ENCODE data around the gene IKZF3. TPM values are rescaled to one million over a fixed set of nuclear protein-coding genes. Genes with fewer than 3 reads are reported as not detected.
"Not testable (repeated sequence)": the region's sequence is repeated elsewhere in the genome, so short reads cannot be mapped to it uniquely, and the experiment has no call there.

The IKZF3 gene
- total RNA-seq, 2 donors from 2014 or later, result 0.55 to 1.7 TPM

DNA sequence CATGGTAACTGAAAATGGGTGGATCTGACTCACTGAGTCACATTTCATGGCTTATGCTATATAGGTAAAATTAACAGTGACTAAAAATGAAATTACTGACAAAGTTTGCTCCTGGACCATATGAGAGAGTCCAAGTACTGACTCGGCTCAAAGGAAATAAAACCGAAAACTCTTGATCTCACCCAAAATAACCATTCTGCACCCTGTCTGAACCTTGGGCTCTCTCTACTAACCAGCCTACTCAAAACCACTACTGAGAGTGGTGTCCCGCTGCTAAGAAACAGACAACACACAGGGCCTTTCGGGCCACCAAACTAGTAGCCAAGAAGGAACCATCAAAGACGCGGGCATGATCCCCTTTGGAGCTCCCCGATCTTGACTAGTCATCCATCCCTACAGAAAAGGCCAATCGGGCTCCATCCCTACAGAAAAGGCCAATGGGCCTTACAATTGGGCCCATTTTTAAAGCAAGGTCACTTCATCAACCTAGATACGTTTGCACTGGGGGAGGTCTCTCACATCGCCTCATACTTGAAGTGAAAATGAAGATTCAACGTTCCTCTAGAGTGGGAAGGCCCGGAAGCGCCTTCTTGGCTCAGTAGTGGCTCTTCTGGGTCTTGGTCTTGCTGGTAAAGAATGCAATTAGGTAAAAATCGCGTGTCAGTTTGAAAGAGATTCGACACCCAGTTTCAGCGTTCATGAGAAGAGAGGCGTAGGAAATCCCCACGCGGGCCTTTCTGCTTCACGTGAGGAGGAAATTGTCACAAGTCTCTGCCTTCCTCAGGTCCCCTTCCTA is 3.2 kb upstream of the IKZF3 start:
- no peak overlapping the region for H3K27ac ChIP-seq
- peaks cover 3% of the 10 kb centered on the region for H3K4me1 ChIP-seq (replicated peaks)
- TF ChIP-seq POLR2AphosphoS5 (IDR thresholded peaks at IDR 0.05) (no peak), POLR2A (IDR thresholded peaks at IDR 0.05) (no peak)
- TF ChIP-seq, protein P1, sequence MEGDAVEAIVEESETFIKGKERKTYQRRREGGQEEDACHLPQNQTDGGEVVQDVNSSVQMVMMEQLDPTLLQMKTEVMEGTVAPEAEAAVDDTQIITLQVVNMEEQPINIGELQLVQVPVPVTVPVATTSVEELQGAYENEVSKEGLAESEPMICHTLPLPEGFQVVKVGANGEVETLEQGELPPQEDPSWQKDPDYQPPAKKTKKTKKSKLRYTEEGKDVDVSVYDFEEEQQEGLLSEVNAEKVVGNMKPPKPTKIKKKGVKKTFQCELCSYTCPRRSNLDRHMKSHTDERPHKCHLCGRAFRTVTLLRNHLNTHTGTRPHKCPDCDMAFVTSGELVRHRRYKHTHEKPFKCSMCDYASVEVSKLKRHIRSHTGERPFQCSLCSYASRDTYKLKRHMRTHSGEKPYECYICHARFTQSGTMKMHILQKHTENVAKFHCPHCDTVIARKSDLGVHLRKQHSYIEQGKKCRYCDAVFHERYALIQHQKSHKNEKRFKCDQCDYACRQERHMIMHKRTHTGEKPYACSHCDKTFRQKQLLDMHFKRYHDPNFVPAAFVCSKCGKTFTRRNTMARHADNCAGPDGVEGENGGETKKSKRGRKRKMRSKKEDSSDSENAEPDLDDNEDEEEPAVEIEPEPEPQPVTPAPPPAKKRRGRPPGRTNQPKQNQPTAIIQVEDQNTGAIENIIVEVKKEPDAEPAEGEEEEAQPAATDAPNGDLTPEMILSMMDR (IDR thresholded peaks at IDR 0.05), result no peak
- 87% methylated on average over 21 of the region's 21 CpGs for WGBS
- peaks cover 7% of the 10 kb centered on the region for H3K27me3 ChIP-seq (replicated peaks; ENCODE audit: insufficient read depth)
- no peaks in the 10 kb centered on the region for H3K9me3 ChIP-seq
- intact Hi-C loops (cut with DNase I), result no loop called here
- no peaks in the 10 kb centered on the region for H3K36me3 ChIP-seq
- no peak overlapping the region for H3K4me3 ChIP-seq
- DNase-seq (ENCODE audit: low spot score), result no peak

DNA sequence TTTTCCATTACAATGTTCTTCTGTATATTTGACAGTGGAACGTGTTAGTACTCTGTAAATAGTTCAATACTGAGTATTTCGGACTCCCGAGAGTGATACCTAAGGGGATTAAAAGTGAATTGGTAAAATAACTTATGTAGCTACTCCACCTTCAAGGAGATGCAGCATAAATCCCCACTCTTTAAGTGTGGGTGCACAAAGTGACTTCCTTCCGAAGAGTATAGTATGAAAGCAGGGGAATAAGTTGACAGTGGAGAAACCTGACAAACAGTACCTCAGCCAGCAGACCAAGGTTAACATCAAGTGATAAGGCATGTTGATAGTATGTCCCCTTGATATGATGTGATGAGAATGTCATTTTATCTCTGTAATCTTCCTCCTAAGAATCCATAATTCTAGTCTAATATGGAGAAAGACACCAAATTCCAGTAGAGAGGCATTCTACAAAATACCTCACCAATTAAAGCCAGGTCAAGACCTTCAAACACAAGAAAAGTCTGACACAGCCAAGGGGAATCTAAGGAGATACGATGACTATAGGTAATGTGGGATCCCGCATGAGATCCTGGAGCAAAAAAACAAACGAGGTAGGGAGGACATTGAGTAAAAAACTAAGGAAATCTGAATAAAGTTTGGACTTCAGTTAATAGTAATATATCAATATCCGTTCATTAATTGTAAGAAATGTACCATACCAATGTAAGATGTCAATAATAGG is 2.1 kb upstream of the IKZF3 start:
- peaks cover 3% of the 10 kb centered on the region for H3K4me1 ChIP-seq (replicated peaks)
- intact Hi-C loops (cut with DNase I), result no loop called here
- DNase-seq (ENCODE audit: low spot score), result no peak
- H3K36me3 ChIP-seq, result no peaks in the 10 kb centered on the region
- no peaks in the 10 kb centered on the region for H3K9me3 ChIP-seq
- 92% methylated on average over 8 of the region's 8 CpGs for WGBS
- peaks cover 7% of the 10 kb centered on the region for H3K27me3 ChIP-seq (replicated peaks; ENCODE audit: insufficient read depth)
- H3K27ac ChIP-seq, result no peak overlapping the region
- TF ChIP-seq POLR2AphosphoS5 (IDR thresholded peaks at IDR 0.05) (no peak), POLR2A (IDR thresholded peaks at IDR 0.05) (no peak)
- TF ChIP-seq, protein P1 (IDR thresholded peaks at IDR 0.05), result no peak
- no peak overlapping the region for H3K4me3 ChIP-seq

DNA sequence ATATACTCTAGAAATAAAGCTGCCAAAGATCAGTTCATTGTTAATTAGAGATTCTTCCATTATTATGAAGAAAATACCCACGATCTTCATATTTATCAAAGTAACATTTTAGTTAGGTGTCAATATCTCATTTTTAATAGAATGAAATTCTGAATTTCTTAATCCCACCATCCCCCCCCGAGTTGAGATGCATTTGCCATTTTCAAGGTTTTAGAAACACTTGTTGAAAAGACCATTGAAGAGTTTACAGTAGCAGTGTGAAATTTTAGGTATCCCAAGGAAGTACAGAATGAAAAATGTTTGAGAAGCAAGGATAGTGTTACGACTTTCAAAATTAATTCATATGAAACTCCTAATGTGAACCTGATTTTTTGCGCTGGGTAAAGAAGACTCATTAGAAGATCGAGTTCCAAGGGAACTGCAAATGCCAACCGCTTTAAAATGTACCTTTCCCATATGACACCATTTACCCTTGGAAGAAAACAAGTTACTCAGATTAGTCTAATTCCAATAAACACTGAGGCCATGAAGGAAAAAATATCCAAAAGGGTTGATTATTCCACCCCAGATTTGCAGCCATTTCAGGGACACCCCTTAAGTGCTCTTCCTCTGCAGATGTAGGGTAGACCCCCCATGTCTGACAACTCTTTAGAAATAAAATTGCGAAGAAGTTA is 731 bp downstream of the IKZF3 start:
- no peak for TF ChIP-seq POLR2A (IDR thresholded peaks at IDR 0.05)
- no peak for TF ChIP-seq POLR2AphosphoS5 (IDR thresholded peaks at IDR 0.05)
- TF ChIP-seq, protein P1 (IDR thresholded peaks at IDR 0.05), result no peak
- intact Hi-C loops (cut with DNase I), result no loop called here
- no peaks in the 10 kb centered on the region for H3K36me3 ChIP-seq
- no peaks in the 10 kb centered on the region for H3K9me3 ChIP-seq
- H3K27me3 ChIP-seq (replicated peaks; ENCODE audit: insufficient read depth), result peaks cover 7% of the 10 kb centered on the region
- DNase-seq (ENCODE audit: low spot score), result no peak
- H3K4me1 ChIP-seq (replicated peaks), result peaks cover 3% of the 10 kb centered on the region
- no peak overlapping the region for H3K27ac ChIP-seq
- peak overlapping the region in 1 of 2 donors; percentile 2 for H3K4me3 ChIP-seq
- WGBS, result 65% methylated on average over 7 of the region's 7 CpGs

DNA sequence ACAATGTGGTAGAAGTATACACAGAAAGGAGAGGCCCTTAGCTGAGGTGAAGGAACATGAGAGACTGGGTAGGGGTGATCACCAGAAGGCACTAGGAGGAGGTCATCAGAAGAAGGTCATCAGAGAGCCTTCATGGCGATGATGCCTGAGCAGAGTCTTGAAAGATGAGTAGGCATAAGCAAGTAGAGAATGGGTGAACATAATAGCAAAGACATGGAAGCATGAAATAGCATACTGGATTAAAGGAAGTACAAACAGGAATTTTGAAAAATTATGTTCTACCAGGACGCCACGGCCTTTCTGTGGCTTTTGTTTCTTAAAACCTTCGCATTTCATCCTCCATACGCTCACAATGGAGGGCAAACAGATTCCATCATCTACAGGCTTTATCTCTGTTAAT is 2.9 kb downstream of the IKZF3 start:
- Histone ChIP-seq H3K9me3 (no peaks in the 10 kb centered on the region), H3K4me3 (no peak overlapping the region), H3K27ac (no peak overlapping the region), H3K27me3 (replicated peaks; ENCODE audit: insufficient read depth) (no peaks in the 10 kb centered on the region), H3K4me1 (replicated peaks) (peaks cover 3% of the 10 kb centered on the region), H3K36me3 (no peaks in the 10 kb centered on the region)
- intact Hi-C loops (cut with DNase I), result no loop called here
- no peak for DNase-seq (ENCODE audit: low spot score)
- WGBS, result 81% methylated on average over 5 of the region's 5 CpGs
- TF ChIP-seq, protein P1 (IDR thresholded peaks at IDR 0.05), result no peak
- no peak for TF ChIP-seq POLR2A (IDR thresholded peaks at IDR 0.05)
- no peak for TF ChIP-seq POLR2AphosphoS5 (IDR thresholded peaks at IDR 0.05)

DNA sequence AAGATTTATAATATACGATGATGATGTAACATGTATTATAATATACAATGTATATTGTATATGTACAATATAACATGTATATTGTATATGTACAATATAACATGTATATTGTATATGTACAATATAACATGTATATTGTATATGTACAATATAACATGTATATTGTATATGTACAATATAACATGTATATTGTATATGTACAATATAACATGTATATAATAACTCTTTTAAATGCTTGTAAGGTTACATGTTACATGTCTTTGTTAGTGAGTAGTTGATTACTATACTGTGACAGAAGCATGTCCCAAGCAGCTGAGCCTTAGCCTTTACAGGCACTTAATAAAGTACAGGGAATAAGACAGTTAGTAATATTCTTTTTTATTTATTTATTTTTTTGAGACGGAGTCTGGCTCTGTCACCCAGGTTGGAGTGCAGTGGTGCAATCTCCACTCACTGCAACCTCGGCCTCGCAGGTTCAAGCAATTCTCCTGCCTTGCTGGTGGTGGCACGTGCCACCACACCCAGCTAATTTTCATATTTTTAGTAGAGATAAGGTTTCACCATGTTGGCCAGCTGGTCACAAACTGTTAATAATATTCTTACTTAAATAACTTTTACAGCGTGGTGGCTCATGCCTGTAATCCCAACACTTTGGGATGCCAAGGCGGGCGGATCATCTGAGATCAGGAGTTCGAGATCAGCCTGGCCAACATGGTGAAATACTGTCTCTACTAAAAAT is 8.0 kb downstream of the IKZF3 start:
- H3K4me1 ChIP-seq (replicated peaks); H3K27ac ChIP-seq; H3K4me3 ChIP-seq; DNase-seq (ENCODE audit: low spot score); H3K27me3 ChIP-seq (replicated peaks; ENCODE audit: insufficient read depth); intact Hi-C loops (cut with DNase I); H3K36me3 ChIP-seq; H3K9me3 ChIP-seq: not testable (repeated sequence)
- 88% methylated on average over 9 of the region's 9 CpGs for WGBS
